H1 (cell line): ENCODE results near the gene EGLN2. TPM values are rescaled to one million over a fixed set of nuclear protein-coding genes. Genes with fewer than 3 reads are reported as not detected.
A peak's percentile ranks its signal among the peaks of the same experiment; 100 is the strongest.

Source experiments
- CTCF ChIA-PET: fragments of 300-600 bp; sonication (Branson Sonifier 250); formaldehyde crosslinking; loops from one replicate; lab custom pipeline; 2021; ENCODE audit not compliant: partially characterized antibody; lab: Charles Lee
- POLR2A ChIA-PET: fragments of 300-600 bp; sonication (Branson Sonifier 250); formaldehyde crosslinking; loops from one replicate; lab custom pipeline; 2021; ENCODE audit warnings: inconsistent platforms; ENCODE audit not compliant: partially characterized antibody; lab: Charles Lee
- DNase-seq, 2 experiments: peaks; one replicate each; pipeline versions ENCODE4 v3.0.0 to v3.0.0-alpha.2; 2010 to 2022; ENCODE audit warnings: low spot score in 2 of 2, low read depth in 1 of 2, mixed read lengths in 1 of 2
- FAIRE-seq: peaks from 2 replicates; lab custom pipeline; 2011; peaks lifted over from hg19 to GRCh38; lab: Jason Lieb, UNC
- H2AFZ ChIP-seq: 2 replicates; pipeline ENCODE4 v1.8.1; 2012; ENCODE audit warnings: low read length, inconsistent platforms
- H2AK5ac ChIP-seq: 2 replicates; pipeline ENCODE4 v1.6.1; 2013; ENCODE audit warnings: low read depth, low read length
- H2BK120ac ChIP-seq: replicated peaks from 2 replicates; pipeline ENCODE3; 2013; ENCODE audit warnings: low read depth, low read length, inconsistent platforms
- H2BK12ac ChIP-seq: 2 replicates; pipeline ENCODE4 v1.6.1; 2013; ENCODE audit warnings: low read depth, low read length
- H2BK15ac ChIP-seq: 2 replicates; pipeline ENCODE4 v1.6.1; 2013; ENCODE audit warnings: low read length
- H2BK20ac ChIP-seq: 2 replicates; pipeline ENCODE4 v1.6.1; 2013; ENCODE audit warnings: low read length
- H2BK5ac ChIP-seq: 2 replicates; pipeline ENCODE4 v1.6.1; 2013; ENCODE audit warnings: low read depth, low read length
- H3K14ac ChIP-seq: 2 replicates; pipeline ENCODE4 v1.6.1; 2013; ENCODE audit warnings: inconsistent platforms; ENCODE audit not compliant: insufficient read length
- H3K18ac ChIP-seq: 2 replicates; pipeline ENCODE4 v1.6.1; 2013; ENCODE audit warnings: low read length; ENCODE audit errors: extremely low read depth
- H3K23ac ChIP-seq: 2 replicates; pipeline ENCODE4 v1.6.1; 2013; ENCODE audit warnings: inconsistent platforms; ENCODE audit not compliant: insufficient read length
- H3K23me2 ChIP-seq: 2 replicates; pipeline ENCODE4 v1.6.1; 2013; ENCODE audit warnings: low read depth, low read length
- H3K27ac ChIP-seq: 2 replicates; pipeline ENCODE4 v1.6.1; 2011; ENCODE audit warnings: low read depth, low read length, inconsistent platforms
- H3K27me3 ChIP-seq, 4 experiments: replicated peaks in 1 of 4; 1 replicate in 1 of 4; 2 replicates in 3 of 4; pipeline versions ENCODE4 v1.6.1 to v1.8.1; 2011 to 2013; ENCODE audit warnings: low read length in 3 of 4, mild to moderate bottlenecking in 3 of 4, inconsistent platforms in 2 of 4, mixed read lengths in 2 of 4, moderate library complexity in 1 of 4; ENCODE audit not compliant: control insufficient read depth in 3 of 4, insufficient read depth in 3 of 4; ENCODE audit errors: extremely low read depth in 1 of 4
- H3K36me3 ChIP-seq, 4 experiments: 2 replicates each; pipeline versions ENCODE4 v1.6.1 to v1.8.1; 2011 to 2013; ENCODE audit warnings: mild to moderate bottlenecking in 4 of 4, low read length in 3 of 4, moderate library complexity in 2 of 4, control low read depth in 1 of 4, inconsistent platforms in 1 of 4; ENCODE audit not compliant: insufficient read depth in 4 of 4, control insufficient read depth in 2 of 4
- H3K4ac ChIP-seq: replicated peaks from 2 replicates; pipeline ENCODE3; 2013; ENCODE audit warnings: low read length, low read depth, mixed read lengths, inconsistent platforms; ENCODE audit not compliant: insufficient read length
- H3K4me1 ChIP-seq, 4 experiments: replicated peaks in 1 of 4; 1 replicate in 1 of 4; 2 replicates in 3 of 4; pipeline versions ENCODE4 v1.6.1 to v1.8.1; 2011 to 2013; ENCODE audit warnings: low read length in 3 of 4, inconsistent platforms in 2 of 4, mixed read lengths in 1 of 4; ENCODE audit not compliant: insufficient read depth in 4 of 4, control insufficient read depth in 3 of 4
- H3K4me2 ChIP-seq, 2 experiments: 2 replicates each; pipeline versions ENCODE4 v1.6.1 to v1.8.1; 2011 to 2013; ENCODE audit warnings: low read depth in 2 of 2, low read length in 2 of 2, control low read depth in 1 of 2, inconsistent platforms in 1 of 2, mild to moderate bottlenecking in 1 of 2; ENCODE audit not compliant: insufficient read depth in 1 of 2
- H3K4me3 ChIP-seq, 4 experiments: fragments of 200-600, 300-600 bp in 1 of 4; sonication (generic), shearing (Covaris generic), sonication (Bioruptor Twin) in 1 of 4; 2 replicates each; pipeline versions ENCODE4 v1.5.1 to v1.8.1; 2011 to 2016; ENCODE audit warnings: low read length in 4 of 4, low read depth in 3 of 4, control low read depth in 2 of 4, inconsistent platforms in 2 of 4, mild to moderate bottlenecking in 2 of 4, mixed read lengths in 1 of 4, moderate library complexity in 1 of 4; ENCODE audit not compliant: insufficient read depth in 2 of 4; ENCODE audit errors: extremely low read depth in 1 of 4
- H3K56ac ChIP-seq: replicated peaks from 2 replicates; pipeline ENCODE3; 2013; ENCODE audit warnings: low read depth, mild to moderate bottlenecking, mixed read lengths, low read length, inconsistent platforms; ENCODE audit not compliant: insufficient read length
- H3K79me1 ChIP-seq: 2 replicates; pipeline ENCODE4 v1.6.1; 2013; ENCODE audit warnings: low read depth, low read length, control low read depth
- H3K79me2 ChIP-seq, 2 experiments: 2 replicates each; pipeline versions ENCODE4 v1.6.1 to v1.8.1; 2012 to 2013; ENCODE audit warnings: low read length in 2 of 2, mild to moderate bottlenecking in 2 of 2, inconsistent platforms in 1 of 2; ENCODE audit not compliant: insufficient read depth in 2 of 2, control insufficient read depth in 1 of 2
- H3K9ac ChIP-seq, 4 experiments: replicated peaks in 1 of 4; 1 replicate in 1 of 4; 2 replicates in 3 of 4; pipeline versions ENCODE4 v1.6.1 to v1.8.1; 2011 to 2013; ENCODE audit warnings: low read depth in 3 of 4, low read length in 3 of 4, control low read depth in 2 of 4, mild to moderate bottlenecking in 2 of 4, moderate library complexity in 2 of 4, inconsistent platforms in 1 of 4; ENCODE audit errors: extremely low read depth in 1 of 4
- H3K9me3 ChIP-seq, 2 experiments: 2 replicates each; pipeline versions ENCODE4 v1.6.1 to v1.8.1; 2012 to 2013; ENCODE audit warnings: mild to moderate bottlenecking in 2 of 2, moderate library complexity in 2 of 2, control low read depth in 1 of 2, inconsistent platforms in 1 of 2, low read depth in 1 of 2, low read length in 1 of 2, mixed read lengths in 1 of 2; ENCODE audit not compliant: insufficient read depth in 2 of 2
- H4K20me1 ChIP-seq, 2 experiments: replicated peaks in 1 of 2; 2 replicates each; pipeline versions ENCODE3 to v1.8.1; 2011 to 2013; ENCODE audit warnings: inconsistent platforms in 2 of 2, low read length in 2 of 2, mild to moderate bottlenecking in 1 of 2; ENCODE audit not compliant: insufficient read depth in 2 of 2, control insufficient read depth in 1 of 2
- H4K5ac ChIP-seq: 2 replicates; pipeline ENCODE4 v1.6.1; 2013; ENCODE audit warnings: low read length, low read depth, mixed read lengths, inconsistent platforms; ENCODE audit not compliant: insufficient read length
- H4K8ac ChIP-seq: 2 replicates; pipeline ENCODE4 v1.8.0; 2013; ENCODE audit warnings: mild to moderate bottlenecking, moderate library complexity, low read length, inconsistent platforms; ENCODE audit not compliant: insufficient read depth; ENCODE audit errors: extremely low read depth
- H4K91ac ChIP-seq: replicated peaks from 2 replicates; pipeline ENCODE3; 2013; ENCODE audit warnings: low read length, mixed read lengths, inconsistent platforms; ENCODE audit not compliant: insufficient read length
- BACH1 ChIP-seq: IDR thresholded peaks from 2 replicates; pipeline ENCODE4 v1.6.1; 2012; ENCODE audit warnings: low read length, improper control_type of control experiment
- BRCA1 ChIP-seq: IDR thresholded peaks from 2 replicates; pipeline ENCODE4 v1.6.1; 2012; ENCODE audit warnings: low read depth, low read length, improper control_type of control experiment
- EGR1 ChIP-seq: IDR thresholded peaks from 2 replicates; pipeline ENCODE4 v1.6.1; 2011; ENCODE audit warnings: low read depth, low read length, borderline replicate concordance
- KDM4A ChIP-seq: IDR thresholded peaks from one replicate; pipeline ENCODE4 v1.7.1; 2012; ENCODE audit warnings: low read depth, mild to moderate bottlenecking, moderate library complexity, low read length, inconsistent platforms; ENCODE audit not compliant: severe bottlenecking
- KDM5A ChIP-seq: fragments of 200-600 bp; IDR thresholded peaks from 2 replicates; pipeline ENCODE4 v1.7.1; 2012; ENCODE audit warnings: mild to moderate bottlenecking, low read length, inconsistent platforms, mixed read lengths
- NANOG ChIP-seq: IDR thresholded peaks from 2 replicates; pipeline ENCODE4 v1.6.1; 2011; ENCODE audit warnings: low read length, low read depth, mild to moderate bottlenecking, inconsistent platforms; ENCODE audit not compliant: insufficient read depth, poor library complexity, severe bottlenecking
- SIRT6 ChIP-seq: IDR thresholded peaks from one replicate; pipeline ENCODE4 v1.7.1; 2012; ENCODE audit warnings: low read length, inconsistent platforms
- SP2 ChIP-seq: IDR thresholded peaks from 2 replicates; pipeline ENCODE4 v1.6.1; 2012; ENCODE audit warnings: mild to moderate bottlenecking, low read length, inconsistent platforms
- TAF1 ChIP-seq: IDR thresholded peaks from 2 replicates; pipeline ENCODE4 v1.6.1; 2011; ENCODE audit warnings: mild to moderate bottlenecking, low read depth, low read length
- WGBS, 2 experiments: shearing (Covaris generic) in 1 of 2; methylation state at CpG; one replicate each; pipeline versions ENCODE4 v1.1.6 to v1.1.7; 2013 to 2015; ENCODE audit warnings: low lambda C conversion rate in 2 of 2, mixed read lengths in 2 of 2, inconsistent platforms in 1 of 2, low coverage in 1 of 2, missing lambda C conversion rate in 1 of 2; ENCODE audit not compliant: insufficient replicate concordance in 2 of 2, insufficient coverage in 1 of 2, insufficient read length in 1 of 2; ENCODE audit errors: extremely low coverage in 1 of 2, missing lambda C conversion rate in 1 of 2; 5-methylcytosine and 5-hydroxymethylcytosine counted together
- polyA plus RNA-seq, 7 experiments: library from polyadenylated mRNA; depleted of rRNA in 3 of 7; stranded (reverse) in 5 of 7; unstranded in 2 of 7; fragments of >200 nt in 5 of 7; fragments of 200-250 nt in 2 of 7; gene quantifications; 1 replicate in 5 of 7; 2 replicates in 1 of 7; 4 replicates in 1 of 7; pipeline versions ENCODE4 v1.2.1 to v1.2.3, GENCODE V29; 2011 to 2013; ENCODE audit warnings: missing spikeins in 2 of 7, mixed read lengths in 2 of 7
- total RNA-seq: library from RNA; stranded (reverse); fragmentation: NEBNext Ultra II Directional; extraction: Animal tissue kit (Norgen Biotek cat#: 25700); gene quantifications from 2 replicates; pipeline ENCODE4 v1.2.1, GENCODE V29; 2021
- TF ChIP-seq, protein P1 (sequence below): IDR thresholded peaks from 2 replicates; pipeline ENCODE4 v1.6.1; 2012; ENCODE audit warnings: inconsistent platforms

EGLN2 gene
- total and polyA plus RNA-seq, 2 of the 8 experiments (the other 6 are each of a cell fraction or from before 2014, with no cell fraction given), result 86.9 to 103 TPM

DNA sequence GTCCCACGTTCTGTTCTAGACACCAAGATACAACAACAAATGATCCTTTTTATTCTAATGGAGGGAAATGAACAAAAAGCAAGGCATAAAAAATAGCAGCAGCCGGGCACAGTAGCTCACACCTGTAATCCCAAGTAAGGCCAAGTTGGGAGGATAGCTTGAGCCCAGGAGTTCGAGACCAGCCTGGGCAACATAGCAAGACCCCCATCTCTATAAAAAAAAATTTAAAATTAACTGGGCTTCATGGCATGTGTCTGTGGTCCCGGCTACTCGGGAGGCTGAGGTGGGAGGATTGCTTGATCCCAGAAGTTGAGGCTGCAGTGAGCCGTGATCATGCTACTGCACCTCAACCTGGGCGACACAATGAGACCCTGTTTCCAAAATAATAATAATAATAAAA lies 22.6 kb upstream of the EGLN2 start:
- Histone ChIP-seq H3K14ac (no peak overlapping the region), H4K20me1 (no peaks in the 10 kb centered on the region), H2BK5ac (0 out of 2 replicates have a peak overlapping the region, but pooled peaks have one; percentile 97), H3K27me3 (no peaks in the 10 kb centered on the region), H3K18ac (no peak overlapping the region), H2BK20ac (no peak overlapping the region), H3K79me2 (no peaks in the 10 kb centered on the region), H2BK120ac (no peak overlapping the region), H2BK12ac (no peak overlapping the region), H2AFZ (no peak overlapping the region), H4K5ac (no peak overlapping the region), H3K4me2 (peak overlapping the region; percentile 94 to 96; a peak in 1 of 4 replicates), H2BK15ac (no peak overlapping the region), H3K23me2 (peaks cover 8% of the 10 kb centered on the region; the same call in 1 of the 2 replicates), H3K23ac (no peak overlapping the region), H4K91ac (no peak overlapping the region), H3K9ac (no peak overlapping the region), H2AK5ac (no peak overlapping the region), H3K79me1 (no peaks in the 10 kb centered on the region), H3K4ac (no peak overlapping the region), H4K8ac (no peak overlapping the region; the same call in 1 of the 2 replicates), H3K27ac (no peak overlapping the region), H3K4me3 (no peak overlapping the region), H3K4me1 (peaks cover 0 to 14% (median 6%) of the 10 kb centered on the region in 4 experiments; a peak in 6 of 7 replicates), H3K9me3 (no peaks in the 10 kb centered on the region)
- 75% methylated on average over 7 of the region's 7 CpGs; no CpG with 5 or more reads in 1 of the 2 experiments for WGBS, 2 experiments
- POLR2A ChIA-PET, result interaction anchor here (1.1 to 17.9 kb wide), 6 partner anchors 9 to 26 kb away, joined by 4 to 399 read pairs (median 28); partner anchors contain the start of genes ACTMAP, EGLN2 and SNRPA
- DNase-seq (no peak), FAIRE-seq (no peak)
- CTCF ChIA-PET, result interaction anchor here (3.9 kb wide), 1 partner anchor 21 kb away, joined by 29 read pairs; the partner anchor contains the start of gene EGLN2
- TF ChIP-seq NANOG (no peak), SIRT6 (no peak), EGR1 (no peak), BRCA1 (no peak), TAF1 (no peak), SP2 (no peak), KDM5A (no peak), KDM4A (no peak), BACH1 (no peak)
- TF ChIP-seq, protein P1, sequence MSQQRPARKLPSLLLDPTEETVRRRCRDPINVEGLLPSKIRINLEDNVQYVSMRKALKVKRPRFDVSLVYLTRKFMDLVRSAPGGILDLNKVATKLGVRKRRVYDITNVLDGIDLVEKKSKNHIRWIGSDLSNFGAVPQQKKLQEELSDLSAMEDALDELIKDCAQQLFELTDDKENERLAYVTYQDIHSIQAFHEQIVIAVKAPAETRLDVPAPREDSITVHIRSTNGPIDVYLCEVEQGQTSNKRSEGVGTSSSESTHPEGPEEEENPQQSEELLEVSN, result no peak
- TF ChIP-seq, all 59 proteins: peak for 0
- Histone ChIP-seq H3K56ac (no peak overlapping the region), H3K36me3 (no peaks in the 10 kb centered on the region)
